ENCODE measurements around the gene SHMT2.

- TF ChIP-seq POLR2A (IDR thresholded peaks at IDR 0.05; ENCODE audit: low read depth, low read length) (no peak), POLR2AphosphoS5 (IDR thresholded peaks at IDR 0.05; ENCODE audit: low read depth, low read length) (no peak), POU2F2 (IDR thresholded peaks at IDR 0.05; ENCODE audit: low read depth, low read length) (no peak), TAF1 (IDR thresholded peaks at IDR 0.05; ENCODE audit: low read depth, low read length) (no peak), SPI1 (IDR thresholded peaks at IDR 0.05; ENCODE audit: low read depth, low read length) (no peak), PAX5 (IDR thresholded peaks at IDR 0.05; ENCODE audit: insufficient read depth, low read length, severe bottlenecking) (no peak)
These were observed 25.7 kb upstream of the SHMT2 start for GRCh38 chr12:57203791-57204190.

All from GM12891 (cell line).